SK-N-MC (cell line): ENCODE results near the gene ARHGAP26.

ENCODE experiments used
- EZH2 ChIP-seq: fragments of 200-600 bp; sonication (generic); IDR thresholded peaks from one replicate; pipeline ENCODE4 v1.6.1; 2017; ENCODE audit warnings: antibody characterized with exemption
- POLR2AphosphoS5 ChIP-seq: IDR thresholded peaks from 2 replicates; pipeline ENCODE4 v1.6.1; 2012; ENCODE audit warnings: mild to moderate bottlenecking, low read depth, low read length, borderline replicate concordance

DNA sequence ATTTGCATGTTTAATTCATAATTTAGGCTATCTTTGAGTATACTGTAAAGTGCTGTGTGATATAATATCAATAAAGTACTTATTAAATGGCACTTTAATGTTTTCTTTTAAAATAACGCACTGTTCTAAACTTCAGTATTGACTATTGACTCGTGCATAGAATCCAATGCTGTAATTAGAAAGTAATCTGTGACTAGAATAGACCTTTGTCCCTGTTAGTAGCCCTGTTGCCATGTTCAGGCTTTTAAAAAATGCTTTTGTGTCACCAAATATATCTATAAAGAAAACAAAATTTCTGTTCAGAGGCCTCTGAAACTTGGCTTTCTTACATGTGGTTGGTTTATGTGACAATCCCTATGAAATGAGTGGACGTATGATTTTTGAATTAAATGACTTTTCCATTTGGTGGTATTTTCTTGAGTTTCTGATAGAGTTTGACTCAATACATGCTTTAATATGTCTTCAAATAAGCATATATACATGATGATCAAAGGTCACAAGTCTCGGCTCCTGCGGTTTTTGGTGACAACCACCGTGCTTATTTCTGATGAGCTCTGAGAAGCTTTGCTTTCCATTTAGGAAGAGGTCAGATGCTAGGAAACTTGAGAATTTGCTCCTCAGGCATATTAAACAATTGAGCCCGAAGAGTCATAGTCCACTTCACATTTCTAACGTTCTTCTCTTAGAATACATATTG lies 458.6 kb downstream of the ARHGAP26 start:
- TF ChIP-seq POLR2AphosphoS5 (no peak), EZH2 (no peak)
